AML-193 (cell line): ENCODE results near the gene NEK2.
A peak's percentile ranks its signal among the peaks of the same experiment; 100 is the strongest.
"Not testable (repeated sequence)": the region's sequence is repeated elsewhere in the genome, so short reads cannot be mapped to it uniquely, and the experiment has no call there.

Experiments
- DNase-seq, 2 experiments: peaks; one replicate each; lab custom pipeline; 2025; lab: John Stamatoyannopoulos, UW

Gene NEK2

GRCh38 chr1:211675230-211676105 is at the start of gene NEK2:
NEK2 (minus strand) TSS chr1:211675621; CDS start chr1:211675479, 142 bp downstream.
- peak; percentile 93 to 96 for DNase-seq

- DNase-seq, result no peak
Measured at GRCh38 chr1:211724687-211725196, 49.3 kb upstream of the NEK2 start.

GRCh38 chr1:211723273-211723672 is 47.9 kb upstream of the NEK2 start:
- DNase-seq, result no peak

- no peak for DNase-seq
Measured at GRCh38 chr1:211722277-211723175, 47.1 kb upstream of the NEK2 start.

- not testable (repeated sequence) for DNase-seq
Measured at GRCh38 chr1:211716555-211716954, 41.1 kb upstream of the NEK2 start.

GRCh38 chr1:211715971-211716370 is 40.5 kb upstream of the NEK2 start:
- DNase-seq, result no peak

- DNase-seq, result no peak
Measured at GRCh38 chr1:211714154-211714553, 38.7 kb upstream of the NEK2 start.

GRCh38 chr1:211713231-211713630 is 37.8 kb upstream of the NEK2 start:
- no peak for DNase-seq

- no peak for DNase-seq
Measured at GRCh38 chr1:211711315-211711705, 35.9 kb upstream of the NEK2 start.

- no peak for DNase-seq
Measured at GRCh38 chr1:211710566-211711314, 35.3 kb upstream of the NEK2 start.

GRCh38 chr1:211708926-211709325 is 33.5 kb upstream of the NEK2 start:
- no peak for DNase-seq

- no peak for DNase-seq
Measured at GRCh38 chr1:211708006-211708405, 32.6 kb upstream of the NEK2 start.

- DNase-seq, result no peak
Measured at GRCh38 chr1:211705467-211706091, 30.2 kb upstream of the NEK2 start.

- no peak for DNase-seq
Measured at GRCh38 chr1:211704543-211704942, 29.1 kb upstream of the NEK2 start.

- DNase-seq, result no peak
Measured at GRCh38 chr1:211703812-211704537, 28.6 kb upstream of the NEK2 start.

GRCh38 chr1:211701733-211702132 is 26.3 kb upstream of the NEK2 start:
- DNase-seq, result no peak

- DNase-seq, result no peak
Measured at GRCh38 chr1:211699059-211699458, 23.6 kb upstream of the NEK2 start.

- peak; percentile 42 to 61 for DNase-seq
Measured at GRCh38 chr1:211698161-211699026, 23.0 kb upstream of the NEK2 start.

GRCh38 chr1:211697356-211697755 is 21.9 kb upstream of the NEK2 start:
- DNase-seq, result no peak
